Panc1 (cell line): ENCODE measurements around the gene MLYCD.

Experiments
- POLR2AphosphoS5 ChIP-seq: IDR thresholded peaks from 2 replicates; pipeline ENCODE4 v1.6.1; 2012; ENCODE audit warnings: mild to moderate bottlenecking, low read depth, low read length, moderate library complexity
- SIN3A ChIP-seq: IDR thresholded peaks from 2 replicates; pipeline ENCODE4 v1.6.1; 2012; ENCODE audit warnings: low read depth, mild to moderate bottlenecking, low read length, moderate library complexity, borderline replicate concordance; ENCODE audit not compliant: insufficient read depth
- TCF7L2 ChIP-seq: IDR thresholded peaks from 2 replicates; pipeline ENCODE4 v1.6.1; 2011; ENCODE audit warnings: mild to moderate bottlenecking, low read depth, low read length, inconsistent platforms
- TF ChIP-seq, protein P1 (sequence below): fragments of 450-650 bp; IDR thresholded peaks from 2 replicates; pipeline ENCODE4 v1.5.1; 2017; ENCODE audit warnings: mild to moderate bottlenecking
- TF ChIP-seq, protein P2 (sequence below), 2 experiments: IDR thresholded peaks; 2 replicates each; pipeline ENCODE4 v1.6.1; 2011 to 2012; ENCODE audit warnings: low read depth in 2 of 2, control low read depth in 1 of 2, low read length in 1 of 2, mild to moderate bottlenecking in 1 of 2, moderate library complexity in 1 of 2; ENCODE audit not compliant: insufficient read depth in 1 of 2

GRCh38 chr16:83913245-83913633, 14.3 kb downstream of the MLYCD start:
- TF ChIP-seq, protein P1, sequence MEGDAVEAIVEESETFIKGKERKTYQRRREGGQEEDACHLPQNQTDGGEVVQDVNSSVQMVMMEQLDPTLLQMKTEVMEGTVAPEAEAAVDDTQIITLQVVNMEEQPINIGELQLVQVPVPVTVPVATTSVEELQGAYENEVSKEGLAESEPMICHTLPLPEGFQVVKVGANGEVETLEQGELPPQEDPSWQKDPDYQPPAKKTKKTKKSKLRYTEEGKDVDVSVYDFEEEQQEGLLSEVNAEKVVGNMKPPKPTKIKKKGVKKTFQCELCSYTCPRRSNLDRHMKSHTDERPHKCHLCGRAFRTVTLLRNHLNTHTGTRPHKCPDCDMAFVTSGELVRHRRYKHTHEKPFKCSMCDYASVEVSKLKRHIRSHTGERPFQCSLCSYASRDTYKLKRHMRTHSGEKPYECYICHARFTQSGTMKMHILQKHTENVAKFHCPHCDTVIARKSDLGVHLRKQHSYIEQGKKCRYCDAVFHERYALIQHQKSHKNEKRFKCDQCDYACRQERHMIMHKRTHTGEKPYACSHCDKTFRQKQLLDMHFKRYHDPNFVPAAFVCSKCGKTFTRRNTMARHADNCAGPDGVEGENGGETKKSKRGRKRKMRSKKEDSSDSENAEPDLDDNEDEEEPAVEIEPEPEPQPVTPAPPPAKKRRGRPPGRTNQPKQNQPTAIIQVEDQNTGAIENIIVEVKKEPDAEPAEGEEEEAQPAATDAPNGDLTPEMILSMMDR, result no peak
- TF ChIP-seq, protein P2, sequence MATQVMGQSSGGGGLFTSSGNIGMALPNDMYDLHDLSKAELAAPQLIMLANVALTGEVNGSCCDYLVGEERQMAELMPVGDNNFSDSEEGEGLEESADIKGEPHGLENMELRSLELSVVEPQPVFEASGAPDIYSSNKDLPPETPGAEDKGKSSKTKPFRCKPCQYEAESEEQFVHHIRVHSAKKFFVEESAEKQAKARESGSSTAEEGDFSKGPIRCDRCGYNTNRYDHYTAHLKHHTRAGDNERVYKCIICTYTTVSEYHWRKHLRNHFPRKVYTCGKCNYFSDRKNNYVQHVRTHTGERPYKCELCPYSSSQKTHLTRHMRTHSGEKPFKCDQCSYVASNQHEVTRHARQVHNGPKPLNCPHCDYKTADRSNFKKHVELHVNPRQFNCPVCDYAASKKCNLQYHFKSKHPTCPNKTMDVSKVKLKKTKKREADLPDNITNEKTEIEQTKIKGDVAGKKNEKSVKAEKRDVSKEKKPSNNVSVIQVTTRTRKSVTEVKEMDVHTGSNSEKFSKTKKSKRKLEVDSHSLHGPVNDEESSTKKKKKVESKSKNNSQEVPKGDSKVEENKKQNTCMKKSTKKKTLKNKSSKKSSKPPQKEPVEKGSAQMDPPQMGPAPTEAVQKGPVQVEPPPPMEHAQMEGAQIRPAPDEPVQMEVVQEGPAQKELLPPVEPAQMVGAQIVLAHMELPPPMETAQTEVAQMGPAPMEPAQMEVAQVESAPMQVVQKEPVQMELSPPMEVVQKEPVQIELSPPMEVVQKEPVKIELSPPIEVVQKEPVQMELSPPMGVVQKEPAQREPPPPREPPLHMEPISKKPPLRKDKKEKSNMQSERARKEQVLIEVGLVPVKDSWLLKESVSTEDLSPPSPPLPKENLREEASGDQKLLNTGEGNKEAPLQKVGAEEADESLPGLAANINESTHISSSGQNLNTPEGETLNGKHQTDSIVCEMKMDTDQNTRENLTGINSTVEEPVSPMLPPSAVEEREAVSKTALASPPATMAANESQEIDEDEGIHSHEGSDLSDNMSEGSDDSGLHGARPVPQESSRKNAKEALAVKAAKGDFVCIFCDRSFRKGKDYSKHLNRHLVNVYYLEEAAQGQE (IDR thresholded peaks at IDR 0.05; ENCODE audit: insufficient read depth in 1 of 2, low read depth in 2 of 2, low read length in 1 of 2), result no peak
- no peak for TF ChIP-seq SIN3A
- no peak for TF ChIP-seq POLR2AphosphoS5
- TF ChIP-seq TCF7L2, result no peak
